ENCODE measurements around the gene RGPD3. TPM values are rescaled to one million over a fixed set of nuclear protein-coding genes. Genes with fewer than 3 reads are reported as not detected.

The RGPD3 gene
- polyA plus RNA-seq, 2 of the 4 experiments (the other 2 are of a cell fraction): 0.08 to 0.34 TPM

DNA sequence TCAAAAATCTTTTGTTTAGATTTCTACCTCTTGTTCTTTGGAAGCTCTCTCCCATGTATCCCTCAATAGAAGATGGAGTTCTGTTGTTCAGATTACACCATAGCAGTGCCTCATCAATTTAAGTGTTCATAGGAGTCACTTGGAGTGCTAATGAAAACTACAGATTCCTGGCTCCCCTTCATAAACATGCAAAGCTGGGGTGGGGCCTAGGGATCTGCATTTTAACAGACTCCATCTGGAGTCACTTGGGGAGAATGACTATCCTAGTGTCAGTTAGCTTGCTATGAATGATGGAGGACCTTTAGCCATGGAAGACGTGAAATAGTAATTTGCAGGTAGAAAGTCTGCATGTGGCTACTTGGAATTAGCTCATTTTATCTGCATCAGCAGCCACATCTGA is 105.4 kb downstream of the RGPD3 start:
- ChIA-PET POLR2A (no interaction called here), CTCF (interaction anchor here (0.7 kb wide), 1 partner anchor 546 kb away, joined by 3 read pairs; no protein-coding TSS in a partner anchor)
- ATAC-seq (no peak), FAIRE-seq (no peak), DNase-seq (ENCODE audit: low read depth in 1 of 2, low spot score in 1 of 2) (no peak)
- Histone ChIP-seq H3K4me2 (no peak overlapping the region), H3K4me3 (no peak overlapping the region), H3K9me3 (no peaks in the 10 kb centered on the region), H3K27ac (no peak overlapping the region), H3K4me1 (no peaks in the 10 kb centered on the region)
- WGBS (ENCODE audit: missing lambda C conversion rate): 15% methylated on average over 1 of the region's 1 CpG
- TF ChIP-seq, protein P1, sequence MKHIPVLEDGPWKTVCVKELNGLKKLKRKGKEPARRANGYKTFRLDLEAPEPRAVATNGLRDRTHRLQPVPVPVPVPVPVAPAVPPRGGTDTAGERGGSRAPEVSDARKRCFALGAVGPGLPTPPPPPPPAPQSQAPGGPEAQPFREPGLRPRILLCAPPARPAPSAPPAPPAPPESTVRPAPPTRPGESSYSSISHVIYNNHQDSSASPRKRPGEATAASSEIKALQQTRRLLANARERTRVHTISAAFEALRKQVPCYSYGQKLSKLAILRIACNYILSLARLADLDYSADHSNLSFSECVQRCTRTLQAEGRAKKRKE (CRISPR knock-in tag; IDR thresholded peaks at IDR 0.05; ENCODE audit: low read depth): no peak
- TF ChIP-seq BHLHE40 (IDR thresholded peaks at IDR 0.05; ENCODE audit: low read depth, low read length) (no peak), FOXS1 (CRISPR knock-in tag; IDR thresholded peaks at IDR 0.05) (no peak), CEBPB (IDR thresholded peaks at IDR 0.05) (no peak), RCOR1 (IDR thresholded peaks at IDR 0.05; ENCODE audit: low read depth, low read length) (no peak), GATA3 (IDR thresholded peaks at IDR 0.05; ENCODE audit: borderline replicate concordance) (no peak), KDM1A (IDR thresholded peaks at IDR 0.05; ENCODE audit: low read depth) (no peak), ZSCAN20 (CRISPR knock-in tag; IDR thresholded peaks at IDR 0.05) (no peak), HOXA7 (CRISPR knock-in tag; IDR thresholded peaks at IDR 0.05) (no peak), POLR2A (IDR thresholded peaks at IDR 0.05; ENCODE audit: low read length) (no peak), MAX (IDR thresholded peaks at IDR 0.05) (no peak), HDAC2 (IDR thresholded peaks at IDR 0.05) (no peak), FOSL2 (IDR thresholded peaks at IDR 0.05) (no peak), FOSL2 (CRISPR knock-in tag; IDR thresholded peaks at IDR 0.05) (no peak), REST (IDR thresholded peaks at IDR 0.05) (no peak), JUN (IDR thresholded peaks at IDR 0.05) (no peak), SMC3 (IDR thresholded peaks at IDR 0.05) (no peak)
- TF ChIP-seq, protein P2, sequence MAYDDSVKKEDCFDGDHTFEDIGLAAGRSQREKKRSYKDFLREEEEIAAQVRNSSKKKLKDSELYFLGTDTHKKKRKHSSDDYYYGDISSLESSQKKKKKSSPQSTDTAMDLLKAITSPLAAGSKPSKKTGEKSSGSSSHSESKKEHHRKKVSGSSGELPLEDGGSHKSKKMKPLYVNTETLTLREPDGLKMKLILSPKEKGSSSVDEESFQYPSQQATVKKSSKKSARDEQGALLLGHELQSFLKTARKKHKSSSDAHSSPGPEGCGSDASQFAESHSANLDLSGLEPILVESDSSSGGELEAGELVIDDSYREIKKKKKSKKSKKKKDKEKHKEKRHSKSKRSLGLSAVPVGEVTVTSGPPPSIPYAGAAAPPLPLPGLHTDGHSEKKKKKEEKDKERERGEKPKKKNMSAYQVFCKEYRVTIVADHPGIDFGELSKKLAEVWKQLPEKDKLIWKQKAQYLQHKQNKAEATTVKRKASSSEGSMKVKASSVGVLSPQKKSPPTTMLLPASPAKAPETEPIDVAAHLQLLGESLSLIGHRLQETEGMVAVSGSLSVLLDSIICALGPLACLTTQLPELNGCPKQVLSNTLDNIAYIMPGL (CRISPR knock-in tag; IDR thresholded peaks at IDR 0.05; ENCODE audit: borderline replicate concordance): no peak
- TF ChIP-seq, protein P3, sequence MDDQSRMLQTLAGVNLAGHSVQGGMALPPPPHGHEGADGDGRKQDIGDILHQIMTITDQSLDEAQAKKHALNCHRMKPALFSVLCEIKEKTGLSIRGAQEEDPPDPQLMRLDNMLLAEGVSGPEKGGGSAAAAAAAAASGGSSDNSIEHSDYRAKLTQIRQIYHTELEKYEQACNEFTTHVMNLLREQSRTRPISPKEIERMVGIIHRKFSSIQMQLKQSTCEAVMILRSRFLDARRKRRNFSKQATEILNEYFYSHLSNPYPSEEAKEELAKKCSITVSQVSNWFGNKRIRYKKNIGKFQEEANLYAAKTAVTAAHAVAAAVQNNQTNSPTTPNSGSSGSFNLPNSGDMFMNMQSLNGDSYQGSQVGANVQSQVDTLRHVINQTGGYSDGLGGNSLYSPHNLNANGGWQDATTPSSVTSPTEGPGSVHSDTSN (IDR thresholded peaks at IDR 0.05): no peak

DNA sequence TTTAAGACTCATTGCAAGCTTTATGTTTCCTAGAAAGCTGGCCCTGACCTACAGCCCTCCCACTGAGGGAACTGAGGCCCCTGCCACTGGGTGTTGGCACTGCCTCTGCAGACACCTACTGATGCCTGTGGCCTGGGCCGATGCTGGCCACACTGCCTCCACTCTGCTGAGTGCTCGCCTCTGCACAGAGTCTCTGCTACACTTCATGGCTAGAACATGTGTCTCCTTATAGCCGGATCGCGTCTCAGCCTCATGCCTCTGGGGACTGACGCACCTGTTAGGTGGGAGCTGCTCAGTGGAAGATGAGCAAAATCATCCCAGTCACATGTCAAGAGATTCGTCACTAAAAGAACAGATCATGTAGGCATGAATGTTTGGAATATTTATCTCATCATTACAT is 108.7 kb downstream of the RGPD3 start:
- Histone ChIP-seq H3K4me3 (no peak overlapping the region), H3K27ac (no peak overlapping the region), H3K4me2 (no peak overlapping the region), H3K4me1 (no peaks in the 10 kb centered on the region), H3K9me3 (no peaks in the 10 kb centered on the region)
- FAIRE-seq: no peak
- no peak for ATAC-seq
- DNase-seq (ENCODE audit: low read depth in 1 of 2, low spot score in 1 of 2): no peak
- 71% methylated on average over 6 of the region's 7 CpGs for WGBS (ENCODE audit: missing lambda C conversion rate)
- CTCF ChIA-PET: no interaction called here
- POLR2A ChIA-PET: no interaction called here
- TF ChIP-seq PHF8 (IDR thresholded peaks at IDR 0.05; ENCODE audit: borderline replicate concordance, low read depth) (no peak), EHF (CRISPR knock-in tag; IDR thresholded peaks at IDR 0.05) (no peak), HEYL (CRISPR knock-in tag; IDR thresholded peaks at IDR 0.05) (no peak), NFE2L2 (conservative IDR thresholded peaks at IDR 0.05; ENCODE audit: low read length) (no peak), ZNF302 (CRISPR knock-in tag; IDR thresholded peaks at IDR 0.05) (no peak), MAZ (IDR thresholded peaks at IDR 0.05; ENCODE audit: borderline replicate concordance, low read depth, low read length) (no peak), SMC3 (IDR thresholded peaks at IDR 0.05) (no peak), MAFK (IDR thresholded peaks at IDR 0.05; ENCODE audit: partially characterized antibody) (no peak), FOXS1 (CRISPR knock-in tag; IDR thresholded peaks at IDR 0.05) (no peak), KDM1A (IDR thresholded peaks at IDR 0.05; ENCODE audit: low read depth) (no peak), TP53 (CRISPR knock-in tag; IDR thresholded peaks at IDR 0.05) (no peak), JUNB (IDR thresholded peaks at IDR 0.05) (no peak), RFX5 (IDR thresholded peaks at IDR 0.05) (no peak)
- TF ChIP-seq, protein P4, sequence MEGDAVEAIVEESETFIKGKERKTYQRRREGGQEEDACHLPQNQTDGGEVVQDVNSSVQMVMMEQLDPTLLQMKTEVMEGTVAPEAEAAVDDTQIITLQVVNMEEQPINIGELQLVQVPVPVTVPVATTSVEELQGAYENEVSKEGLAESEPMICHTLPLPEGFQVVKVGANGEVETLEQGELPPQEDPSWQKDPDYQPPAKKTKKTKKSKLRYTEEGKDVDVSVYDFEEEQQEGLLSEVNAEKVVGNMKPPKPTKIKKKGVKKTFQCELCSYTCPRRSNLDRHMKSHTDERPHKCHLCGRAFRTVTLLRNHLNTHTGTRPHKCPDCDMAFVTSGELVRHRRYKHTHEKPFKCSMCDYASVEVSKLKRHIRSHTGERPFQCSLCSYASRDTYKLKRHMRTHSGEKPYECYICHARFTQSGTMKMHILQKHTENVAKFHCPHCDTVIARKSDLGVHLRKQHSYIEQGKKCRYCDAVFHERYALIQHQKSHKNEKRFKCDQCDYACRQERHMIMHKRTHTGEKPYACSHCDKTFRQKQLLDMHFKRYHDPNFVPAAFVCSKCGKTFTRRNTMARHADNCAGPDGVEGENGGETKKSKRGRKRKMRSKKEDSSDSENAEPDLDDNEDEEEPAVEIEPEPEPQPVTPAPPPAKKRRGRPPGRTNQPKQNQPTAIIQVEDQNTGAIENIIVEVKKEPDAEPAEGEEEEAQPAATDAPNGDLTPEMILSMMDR (IDR thresholded peaks at IDR 0.05): no peak
- TF ChIP-seq, protein P5, sequence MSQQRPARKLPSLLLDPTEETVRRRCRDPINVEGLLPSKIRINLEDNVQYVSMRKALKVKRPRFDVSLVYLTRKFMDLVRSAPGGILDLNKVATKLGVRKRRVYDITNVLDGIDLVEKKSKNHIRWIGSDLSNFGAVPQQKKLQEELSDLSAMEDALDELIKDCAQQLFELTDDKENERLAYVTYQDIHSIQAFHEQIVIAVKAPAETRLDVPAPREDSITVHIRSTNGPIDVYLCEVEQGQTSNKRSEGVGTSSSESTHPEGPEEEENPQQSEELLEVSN (IDR thresholded peaks at IDR 0.05; ENCODE audit: borderline replicate concordance, low read depth): no peak

All from A549 (cell line).